Fibroblast of peridontal ligament (primary cell): ENCODE data around the gene POLR3E.

Experiments used
- DNase-seq: peaks from one replicate; pipeline ENCODE4 v3.0.0-alpha.2; 2010; ENCODE audit errors: extremely low read depth

The POLR3E gene

GRCh38 chr16:22317001-22317530 lies 19.9 kb downstream of the POLR3E start:
- DNase-seq, result no peak

GRCh38 chr16:22317625-22318024 lies 20.4 kb downstream of the POLR3E start:
- no peak for DNase-seq

- peak; percentile 15 for DNase-seq
Observed at GRCh38 chr16:22318690-22319358, 21.6 kb downstream of the POLR3E start.

- no peak for DNase-seq
Observed at GRCh38 chr16:22320572-22321339, 23.5 kb downstream of the POLR3E start.

GRCh38 chr16:22321340-22322001 lies 24.3 kb downstream of the POLR3E start:
- peak; percentile 74 for DNase-seq

GRCh38 chr16:22322021-22322471 lies 24.8 kb downstream of the POLR3E start:
- no peak for DNase-seq

DNA sequence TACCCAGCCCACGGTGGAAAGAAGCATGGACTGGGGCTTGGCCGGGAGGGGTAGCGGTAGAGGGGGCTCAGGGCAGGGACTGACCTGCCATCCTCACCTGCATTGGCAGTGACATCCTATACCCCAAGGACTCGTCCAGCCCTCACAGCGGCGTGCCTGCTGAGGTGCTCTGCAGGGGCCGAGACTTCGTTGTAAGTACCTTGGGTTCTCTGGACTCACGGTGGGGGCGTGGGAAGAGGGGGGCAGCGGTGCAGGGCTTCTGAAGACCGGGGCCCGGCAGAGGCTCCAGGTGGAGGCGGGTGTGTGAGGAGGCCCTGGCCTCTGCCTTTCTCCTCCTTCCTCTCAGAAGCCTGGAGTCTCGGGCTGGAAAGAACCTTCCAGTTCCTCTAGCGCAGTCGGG lies 25.5 kb downstream of the POLR3E start:
- DNase-seq, result no peak

- no peak for DNase-seq
Observed at GRCh38 chr16:22323173-22323958, 26.2 kb downstream of the POLR3E start.

- no peak for DNase-seq
Observed at GRCh38 chr16:22323959-22324786, 27.0 kb downstream of the POLR3E start.

DNA sequence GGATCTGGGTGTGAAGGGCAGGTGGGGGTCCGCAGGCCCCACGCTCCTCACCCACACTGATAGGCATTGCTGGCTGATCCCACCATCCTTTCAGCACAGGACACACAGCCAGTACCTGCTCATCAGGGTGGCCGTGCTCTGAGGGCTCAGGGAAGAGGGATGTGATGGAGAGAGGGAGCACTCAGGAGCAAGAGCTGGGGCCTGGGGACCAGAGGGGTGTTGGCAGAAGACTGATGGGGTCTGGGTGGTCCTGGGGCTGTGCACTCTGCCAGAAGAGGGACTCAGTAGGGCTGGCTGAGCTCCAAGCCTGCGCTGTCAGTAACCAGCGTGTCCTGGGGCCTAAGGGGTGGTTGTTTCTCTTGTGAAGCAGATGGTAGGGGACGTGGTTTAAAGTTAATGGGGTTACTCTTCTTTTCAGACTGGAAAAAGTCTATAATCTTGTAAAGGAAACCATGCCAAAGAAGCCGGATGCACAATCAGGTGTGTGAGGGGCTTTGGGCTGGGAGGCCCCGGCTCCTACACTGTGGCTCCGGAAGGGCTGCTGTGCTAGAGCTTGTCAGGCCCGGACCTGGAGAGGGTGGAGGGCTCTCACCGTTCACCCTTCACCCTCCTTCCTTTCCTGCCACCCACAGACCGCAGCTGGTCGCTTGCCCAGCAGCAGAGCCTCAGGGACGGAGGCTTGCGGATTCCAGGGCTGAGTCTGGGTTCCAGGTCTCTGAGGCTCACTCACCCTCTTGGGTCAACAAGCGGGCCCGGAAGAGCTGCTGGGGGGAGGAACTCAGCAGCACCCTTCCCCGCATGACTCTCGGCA lies 27.8 kb downstream of the POLR3E start:
- no peak for DNase-seq

- DNase-seq, result no peak
Observed at GRCh38 chr16:22325598-22326368, 28.6 kb downstream of the POLR3E start.

DNA sequence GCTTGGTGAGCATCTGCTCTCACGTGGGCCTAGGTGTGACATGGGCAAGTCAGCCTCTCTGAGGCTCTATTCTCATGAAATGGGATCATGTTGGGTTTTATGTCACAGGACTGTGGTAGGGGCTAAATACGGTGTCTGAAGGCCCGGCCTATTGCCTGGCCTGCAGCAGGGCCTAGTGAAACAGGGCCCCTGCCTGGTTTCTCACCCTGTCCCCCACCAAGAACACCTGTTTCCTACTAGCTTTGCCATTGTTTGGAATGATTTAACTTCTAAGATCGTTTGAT lies 29.1 kb downstream of the POLR3E start:
- no peak for DNase-seq

DNA sequence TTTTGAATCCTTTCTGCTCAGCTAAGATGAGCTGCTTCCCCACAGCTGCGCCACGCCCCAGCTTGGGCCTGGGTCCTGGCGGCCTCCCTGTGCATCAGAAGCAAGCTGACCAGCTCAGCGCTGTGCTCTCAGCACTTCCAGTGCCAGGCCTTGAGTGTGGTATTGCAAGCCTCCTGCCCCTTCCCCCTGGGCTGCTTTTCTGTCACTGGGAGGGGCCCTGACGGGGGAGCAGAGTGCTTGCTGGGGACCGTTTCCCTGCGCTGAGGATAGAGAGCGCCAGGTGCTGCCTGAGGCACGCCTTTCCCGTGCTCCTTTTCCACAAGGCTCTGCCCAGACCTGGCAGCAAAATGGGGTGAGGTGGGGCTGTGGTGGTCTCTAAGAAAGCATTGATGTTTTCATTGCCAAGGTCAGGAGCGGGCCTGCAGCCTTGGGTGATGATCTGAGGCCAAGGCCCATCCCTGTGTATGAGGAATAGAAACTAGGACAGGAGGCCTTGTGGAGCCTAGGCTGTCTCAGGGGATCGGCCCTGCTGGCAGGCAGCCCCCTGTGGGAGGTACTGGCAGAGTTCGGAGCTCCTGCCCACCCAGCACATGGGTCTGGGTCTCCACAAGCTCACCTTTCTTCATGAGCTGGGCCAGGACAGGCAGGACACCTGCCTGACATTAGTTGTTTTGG lies 29.7 kb downstream of the POLR3E start:
- DNase-seq, result no peak

- DNase-seq, result no peak
Observed at GRCh38 chr16:22327446-22327775, 30.2 kb downstream of the POLR3E start.

- no peak for DNase-seq
Observed at GRCh38 chr16:22328081-22328725, 31.0 kb downstream of the POLR3E start.

- no peak for DNase-seq
Observed at GRCh38 chr16:22329199-22329695, 32.0 kb downstream of the POLR3E start.

- DNase-seq, result no peak
Observed at GRCh38 chr16:22330326-22330725, 33.1 kb downstream of the POLR3E start.

- DNase-seq, result no peak
Observed at GRCh38 chr16:22333457-22333994, 36.3 kb downstream of the POLR3E start.
